HK-2 (cell line): Measurements from ENCODE around the gene GSK3A.

Experiments
- DNase-seq: peaks from one replicate; pipeline ENCODE4 v3.0.0-alpha.2; 2018; ENCODE audit not compliant: unreplicated experiment

Gene GSK3A

DNA sequence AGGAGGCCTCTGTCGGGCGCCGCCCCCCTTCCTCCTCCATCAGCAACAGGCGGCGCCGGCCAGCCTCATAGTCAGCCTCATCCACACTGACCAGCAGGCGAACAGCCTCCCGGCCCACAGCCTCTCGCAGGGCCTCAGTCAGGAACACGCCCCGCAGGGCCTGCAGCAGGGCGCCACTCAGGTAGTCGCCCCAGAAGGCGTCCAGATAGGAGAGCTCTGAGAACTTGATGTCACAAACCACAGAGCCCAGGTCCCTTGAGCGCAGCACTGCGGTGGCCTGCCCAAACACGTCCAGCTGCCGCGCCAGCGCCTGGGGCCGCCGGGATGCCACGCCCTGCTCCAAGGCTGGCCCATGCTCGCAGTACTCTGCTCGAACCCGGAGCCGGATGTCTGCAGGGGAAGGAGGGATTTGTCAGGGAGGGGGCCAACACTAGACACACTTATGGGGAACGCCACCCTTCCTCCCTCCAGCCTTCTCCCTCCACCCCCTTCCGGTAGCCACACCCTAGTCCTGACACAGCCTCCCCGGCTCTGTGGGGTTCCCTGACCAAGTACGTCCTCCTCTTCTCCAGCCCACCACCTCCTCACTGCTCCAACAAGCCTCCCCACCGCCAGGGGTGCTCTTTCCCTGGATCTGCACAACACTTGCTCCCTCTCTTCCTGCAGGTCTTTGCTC lies 42.8 kb downstream of the GSK3A start:
- no peak for DNase-seq

DNA sequence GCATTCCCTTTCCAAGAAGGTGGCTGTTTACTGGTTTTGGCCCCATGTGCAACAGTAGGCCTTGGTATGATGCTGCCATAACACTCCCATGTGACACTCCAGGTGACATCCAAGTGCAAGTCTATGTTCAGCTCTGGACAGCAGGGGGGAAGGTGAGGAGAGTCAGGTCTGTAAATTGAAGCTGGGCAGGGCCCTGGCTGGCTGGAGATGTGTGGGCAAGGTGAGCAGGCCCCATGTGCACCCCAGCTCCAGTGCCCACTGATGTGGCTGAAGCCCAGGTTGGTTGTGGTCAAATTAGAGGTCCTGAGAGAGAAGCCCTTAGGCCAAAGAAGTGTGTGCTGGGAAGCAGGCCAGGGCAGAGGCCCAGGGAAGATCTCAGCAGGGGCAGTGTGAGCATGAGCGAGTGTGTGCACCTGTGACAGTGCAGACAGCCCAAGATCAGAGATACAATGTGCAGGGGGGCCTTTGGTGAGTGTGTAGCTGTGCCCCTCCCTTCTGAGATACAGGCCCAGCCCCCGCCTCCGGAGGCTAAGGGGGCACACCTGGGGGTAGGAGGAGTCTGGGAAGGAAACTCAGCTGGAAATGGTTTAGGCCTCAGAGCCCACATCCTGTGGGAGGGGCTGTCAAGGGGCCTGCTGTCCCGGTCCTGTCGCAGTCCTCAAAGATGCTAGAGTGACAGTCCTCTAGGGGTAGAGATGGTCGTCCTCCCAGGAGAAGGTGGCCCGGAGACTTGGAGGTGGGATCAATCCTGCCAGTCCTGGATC lies 43.5 kb downstream of the GSK3A start:
- DNase-seq, result no peak

DNA sequence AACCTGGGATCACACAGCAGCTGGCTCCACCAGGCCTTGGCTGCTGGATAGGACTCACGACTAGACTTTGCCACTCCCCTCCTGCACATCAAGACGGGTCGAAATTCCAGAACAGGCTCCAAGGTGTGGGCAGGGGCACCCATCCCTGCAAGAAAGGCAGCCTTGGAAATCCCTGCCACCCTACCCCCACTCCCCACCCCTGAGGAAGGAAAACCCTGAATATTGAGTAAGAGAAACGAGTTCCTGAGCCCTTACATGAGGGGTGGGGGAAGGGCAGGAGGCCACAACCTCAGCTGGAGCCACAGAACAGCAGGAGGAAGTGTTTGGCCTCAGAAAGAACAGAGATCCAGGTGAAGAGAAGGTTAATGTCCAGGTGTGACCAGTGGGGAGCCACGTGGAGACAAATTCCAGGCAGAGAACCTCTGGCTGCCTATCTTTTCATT lies 45.0 kb downstream of the GSK3A start:
- DNase-seq, result no peak

DNA sequence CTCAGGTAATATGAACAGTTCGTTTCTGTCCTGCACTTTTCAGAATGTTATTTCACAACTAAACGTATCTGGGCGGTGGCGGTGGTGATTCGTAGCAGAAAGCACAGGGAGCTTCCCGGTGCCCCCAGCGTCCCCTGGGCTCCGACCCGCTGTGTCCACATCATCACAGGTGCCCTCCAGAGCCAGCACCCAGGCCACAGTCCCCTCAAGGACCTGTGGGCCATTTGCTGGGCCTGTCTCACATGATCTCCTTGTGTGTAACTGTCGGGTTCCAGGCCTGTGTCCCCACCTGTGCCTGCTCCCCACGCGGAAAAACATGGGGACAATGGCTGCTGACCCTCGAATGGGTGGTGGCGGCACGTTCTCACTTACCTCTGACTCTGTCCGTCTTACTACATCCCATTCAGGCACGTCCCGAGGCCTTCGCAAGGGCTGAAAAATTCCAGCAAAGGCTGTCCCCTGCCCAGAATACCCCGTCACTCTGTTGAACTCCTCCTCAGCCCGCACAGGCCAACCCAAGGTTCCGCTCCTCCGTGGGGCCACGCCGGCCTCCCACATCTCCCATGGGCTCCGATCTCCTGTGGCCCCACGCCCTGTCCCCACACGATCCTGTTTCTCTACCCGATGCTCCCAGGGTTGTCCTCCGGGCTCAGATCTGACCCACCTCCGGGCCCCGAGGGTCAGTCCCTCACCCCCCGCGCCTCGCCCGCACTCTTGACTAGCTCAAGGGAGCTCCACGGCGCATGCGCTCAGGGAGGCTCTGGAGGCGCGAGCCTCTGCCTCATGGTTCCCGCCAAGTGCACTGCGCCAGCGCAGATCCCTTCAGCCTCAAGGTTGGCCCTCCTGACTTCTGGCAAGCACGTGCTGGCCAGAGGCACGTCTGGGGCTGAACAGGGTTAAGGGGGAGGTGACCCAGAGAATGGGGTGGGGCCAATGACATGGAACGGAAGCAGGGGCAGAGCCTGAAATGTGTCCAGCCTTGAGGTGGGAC lies 46.1 kb downstream of the GSK3A start:
- no peak for DNase-seq

DNA sequence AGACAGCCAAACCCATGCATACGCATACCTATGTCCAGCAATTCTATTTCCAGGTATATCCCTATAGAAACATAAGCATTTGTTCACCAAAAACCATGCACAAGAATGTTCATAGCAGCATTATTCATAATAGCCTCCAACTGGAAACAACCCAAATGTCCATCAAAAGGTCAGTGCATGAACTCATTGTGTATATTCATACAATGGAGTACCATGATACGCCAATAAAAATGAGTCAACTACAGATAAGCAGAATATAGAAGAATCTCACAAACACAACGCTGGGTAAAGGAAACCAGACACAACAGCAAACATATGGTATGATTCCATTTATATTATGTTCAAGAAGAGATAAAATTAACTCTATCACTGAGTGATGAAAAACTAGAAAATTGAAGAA lies 48.7 kb downstream of the GSK3A start:
- no peak for DNase-seq

DNA sequence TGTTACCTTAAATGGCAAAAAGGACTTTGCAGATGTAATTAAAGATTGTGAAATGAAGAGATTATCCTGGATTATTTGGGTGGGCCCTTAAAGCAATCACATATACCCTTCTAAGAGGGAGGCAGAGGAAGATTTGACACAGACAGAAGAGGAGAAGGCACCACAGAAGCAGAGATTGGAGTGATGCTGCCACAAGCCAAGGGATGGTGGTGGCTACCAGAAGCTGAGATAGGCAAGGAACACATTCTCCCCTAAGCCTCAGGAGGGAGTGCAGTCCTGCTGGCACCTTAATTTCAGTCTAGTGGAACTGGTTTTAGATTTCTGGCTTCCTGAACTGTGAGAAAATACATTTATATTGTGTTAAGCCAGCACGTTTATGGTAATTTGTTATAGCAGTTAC lies 49.1 kb downstream of the GSK3A start:
- no peak for DNase-seq

DNA sequence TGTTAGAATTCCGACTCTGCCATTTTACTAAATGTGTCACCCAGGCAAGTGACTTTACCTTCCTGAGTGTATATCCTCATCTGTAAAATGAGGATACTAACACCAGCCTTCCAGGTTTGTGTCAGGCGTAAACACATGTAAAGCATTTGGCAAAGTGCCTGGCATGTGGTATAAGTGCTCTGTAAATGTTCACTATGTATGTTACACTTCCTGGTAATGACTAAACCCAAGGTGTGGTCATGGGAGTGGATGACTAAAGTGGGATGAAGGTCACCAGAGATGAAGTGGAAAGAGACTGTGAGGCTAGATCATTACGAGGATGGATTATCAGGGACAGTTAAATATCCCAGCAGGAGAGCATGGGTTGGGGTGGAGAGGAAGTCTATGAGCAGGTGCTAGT lies 50.5 kb downstream of the GSK3A start:
- peak; percentile 57 for DNase-seq

DNA sequence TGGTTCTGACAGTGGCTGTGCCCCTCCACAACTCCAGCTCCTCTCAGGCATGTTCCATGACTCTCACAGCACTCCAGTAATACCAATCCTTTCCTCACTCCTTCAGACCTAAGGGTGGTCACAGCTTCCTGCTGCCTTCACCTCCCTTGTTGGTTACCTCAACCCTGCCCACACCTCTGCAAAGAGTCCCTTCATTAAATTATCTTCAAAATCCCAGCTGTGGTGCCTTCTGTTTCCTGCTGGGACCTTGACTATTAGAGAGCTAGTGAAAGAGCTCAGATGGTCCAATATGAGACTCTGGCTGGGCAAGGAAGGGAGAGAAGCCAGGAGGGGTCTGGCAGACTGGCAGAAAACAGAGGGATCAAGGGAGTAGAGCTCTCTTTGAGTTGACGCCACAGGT lies 51.1 kb downstream of the GSK3A start:
- no peak for DNase-seq

DNA sequence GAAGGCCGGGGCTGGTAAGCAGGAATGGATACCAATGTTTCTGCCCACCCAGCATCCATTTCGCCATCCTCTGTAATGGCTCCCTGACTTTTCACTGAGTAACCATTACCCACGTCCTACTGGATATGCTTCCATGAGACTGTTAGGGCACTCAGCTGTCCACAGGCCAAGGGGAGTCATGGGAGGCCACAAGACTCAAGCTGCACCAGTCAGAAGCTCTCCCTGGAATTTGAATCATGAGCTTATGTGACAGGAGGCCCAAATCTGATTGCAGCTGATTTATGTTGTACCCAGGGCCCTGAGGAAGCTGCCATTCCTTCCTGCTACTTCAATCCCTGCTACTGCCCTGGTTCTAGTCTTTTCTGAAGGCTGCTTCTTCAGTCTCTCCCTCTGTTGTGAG lies 53.3 kb downstream of the GSK3A start:
- no peak for DNase-seq

DNA sequence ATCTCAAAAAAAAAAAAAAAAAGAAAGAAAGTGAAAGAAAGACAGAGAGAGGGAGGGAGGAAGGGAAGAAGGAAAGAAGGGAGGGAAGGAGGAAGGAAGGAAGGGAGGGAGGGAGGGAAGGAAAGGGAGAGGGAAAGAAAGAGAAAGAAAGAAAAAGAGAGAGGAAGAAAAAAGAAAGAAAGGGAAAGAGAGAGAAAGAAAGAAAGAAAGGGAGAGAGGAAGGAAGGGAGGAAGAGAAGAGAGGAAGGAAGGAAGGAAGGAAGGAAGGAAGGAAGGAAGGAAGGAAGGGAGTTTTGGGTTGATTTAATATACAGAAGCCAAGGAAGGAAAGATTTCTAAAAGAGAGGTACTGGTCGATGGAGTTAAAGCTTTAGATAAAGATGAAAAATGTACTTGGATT lies 53.7 kb downstream of the GSK3A start:
- DNase-seq, result no peak

DNA sequence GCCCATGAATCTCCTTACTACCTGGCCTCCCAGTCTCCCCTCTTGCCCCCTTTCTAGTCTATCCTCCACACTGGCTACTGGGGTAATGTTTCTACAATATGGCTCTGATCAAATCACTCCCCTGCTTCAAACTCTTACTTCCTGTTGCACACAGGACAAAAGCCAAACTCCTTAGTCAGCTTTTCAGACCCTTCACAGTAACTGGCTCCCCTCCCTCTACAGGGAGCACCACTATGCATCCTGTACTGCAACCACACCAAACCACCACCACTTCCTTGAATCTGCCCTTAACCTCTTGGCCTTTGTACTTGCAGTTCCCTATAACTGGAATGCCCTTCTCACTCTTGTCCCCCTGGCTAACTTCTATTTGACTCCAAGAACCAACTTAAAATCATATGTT lies 57.1 kb downstream of the GSK3A start:
- DNase-seq, result no peak

DNA sequence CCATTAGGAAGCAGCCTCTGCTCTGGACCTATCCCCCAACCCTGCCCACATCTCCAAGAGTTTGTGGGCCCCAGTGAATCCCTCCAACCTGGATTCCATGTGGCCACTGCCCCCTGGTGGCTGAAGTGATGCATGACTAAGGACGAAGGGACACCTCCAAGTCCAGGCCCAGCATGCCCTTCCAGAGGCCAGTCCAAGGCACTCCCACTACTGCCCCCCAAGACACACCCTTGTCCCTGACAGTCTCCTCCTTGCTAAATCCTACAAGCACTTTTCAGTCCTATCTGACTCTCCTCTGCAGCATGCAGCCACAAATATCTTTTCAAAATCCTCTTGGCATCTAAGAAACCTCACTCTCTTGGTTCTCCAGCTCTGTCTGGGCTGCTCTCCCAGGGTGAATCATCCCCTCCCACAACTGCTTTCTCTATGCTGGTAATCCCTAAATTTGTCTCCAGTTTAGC lies 58.0 kb downstream of the GSK3A start:
- peak; percentile 67 for DNase-seq
